CD4-positive, alpha-beta T cell treated with Interleukin-1 beta for 1 hour (primary cell): Measurements from ENCODE around the gene TFF3.

Source experiments
- DNase-seq, 2 donors: peaks; one replicate each; pipeline ENCODE4 v3.0.0-alpha.2; 2020 to 2022

The TFF3 gene

GRCh38 chr21:42346866-42347600 lies 31.8 kb upstream of the TFF3 start:
- DNase-seq = no peak

- no peak for DNase-seq
These were observed 31.2 kb upstream of the TFF3 start for GRCh38 chr21:42346441-42346840.

- no peak for DNase-seq
These were observed 29.4 kb upstream of the TFF3 start for GRCh38 chr21:42344631-42345030.

GRCh38 chr21:42343963-42344510 lies 28.8 kb upstream of the TFF3 start:
- DNase-seq = no peak

GRCh38 chr21:42343556-42343955 lies 28.3 kb upstream of the TFF3 start:
- no peak for DNase-seq

- no peak for DNase-seq
These were observed 27.9 kb upstream of the TFF3 start for GRCh38 chr21:42343101-42343500.

- DNase-seq = no peak
These were observed 26.8 kb upstream of the TFF3 start for GRCh38 chr21:42341776-42342542.

- DNase-seq = no peak
These were observed 25.2 kb upstream of the TFF3 start for GRCh38 chr21:42340187-42341050.

- no peak for DNase-seq
These were observed 23.8 kb upstream of the TFF3 start for GRCh38 chr21:42338729-42339715.

- peak; percentile 81 to 83 for DNase-seq
These were observed 22.9 kb upstream of the TFF3 start for GRCh38 chr21:42337830-42338728.

- DNase-seq = no peak
These were observed 22.1 kb upstream of the TFF3 start for GRCh38 chr21:42337276-42337675.

- DNase-seq = no peak
These were observed 20.8 kb upstream of the TFF3 start for GRCh38 chr21:42336054-42336453.

- DNase-seq = no peak
These were observed 17.5 kb upstream of the TFF3 start for GRCh38 chr21:42332557-42333317.

- no peak for DNase-seq
These were observed 16.5 kb upstream of the TFF3 start for GRCh38 chr21:42331660-42332059.

GRCh38 chr21:42330380-42331371 lies 15.5 kb upstream of the TFF3 start:
- DNase-seq = no peak

- DNase-seq = no peak
These were observed 9.7 kb upstream of the TFF3 start for GRCh38 chr21:42324896-42325295.

GRCh38 chr21:42321845-42322244 lies 6.6 kb upstream of the TFF3 start:
- no peak for DNase-seq

- DNase-seq = no peak
These were observed 6.0 kb upstream of the TFF3 start for GRCh38 chr21:42321231-42321630.

- no peak for DNase-seq
These were observed 5.6 kb upstream of the TFF3 start for GRCh38 chr21:42320791-42321190.
